ENCODE measurements around the gene RCBTB1. TPM values are rescaled to one million over a fixed set of nuclear protein-coding genes. Genes with fewer than 3 reads are reported as not detected.
A peak's percentile ranks its signal among the peaks of the same experiment; 100 is the strongest.
"Not testable (repeated sequence)": the region's sequence is repeated elsewhere in the genome, so short reads cannot be mapped to it uniquely, and the experiment has no call there.

RCBTB1 gene
- total and polyA plus RNA-seq, 10 of the 15 experiments (the other 5 are each of a cell fraction or from before 2014, with no cell fraction given): 5.1 to 13.5 (median 11.2) TPM

DNA sequence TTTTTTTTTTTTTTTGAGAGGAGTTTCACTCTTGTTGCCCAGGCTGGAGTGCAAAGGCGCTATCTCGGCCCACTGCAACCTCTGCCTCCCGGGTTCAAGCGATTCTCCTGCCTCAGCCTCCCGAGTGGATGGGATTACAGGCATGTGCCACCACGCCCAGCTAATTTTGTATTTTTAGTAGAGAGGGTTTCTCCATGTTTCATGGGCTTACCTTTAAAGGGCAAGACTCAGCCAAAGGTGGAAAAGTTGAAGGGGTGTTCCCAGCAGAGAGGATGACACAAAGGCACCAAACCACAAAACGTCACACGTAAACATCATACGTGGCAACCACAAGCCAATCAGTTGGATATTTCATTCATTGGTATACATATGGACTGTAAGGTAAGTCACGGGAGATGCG is 88.5 kb downstream of the RCBTB1 start:
- H3K9ac ChIP-seq (ENCODE audit: control insufficient read depth, insufficient read depth, low read length); BruUV-seq (replicated peaks); ATAC-seq; DNase-seq (ENCODE audit: low read depth, low spot score); H2AFZ ChIP-seq (ENCODE audit: control insufficient read depth, low read depth, low read length); H3K4me1 ChIP-seq (ENCODE audit: control insufficient read depth, insufficient read depth, low read length); H4K20me1 ChIP-seq (ENCODE audit: control insufficient read depth, insufficient read depth); H3K9me3 ChIP-seq (replicated peaks; ENCODE audit: control insufficient read depth, insufficient read depth, low read length); in situ Hi-C loops (cut with MboI); H3K36me3 ChIP-seq (ENCODE audit: control insufficient read depth in 2 of 2, insufficient read depth in 2 of 2, low read length in 1 of 2); H3K27me3 ChIP-seq (replicated peaks in 1 of 2; ENCODE audit: control insufficient read depth in 2 of 2, insufficient read depth in 2 of 2, low read length in 1 of 2); FAIRE-seq: not testable (repeated sequence)
- CTCF ChIA-PET: interaction anchor here (0.9 to 2.0 kb wide), 3 partner anchors 10 to 65 kb away, joined by 3 to 13 read pairs (median 10); partner anchors contain the start of genes CAB39L and SETDB2
- SMC1A ChIA-PET (ENCODE audit: uncharacterized antibody, unreplicated experiment): interaction anchor here (1.8 kb wide), 2 partner anchors 10 to 51 kb away, joined by 9 to 13 read pairs; partner anchors contain the start of genes CAB39L and SETDB2
- peak overlapping the region; percentile 94 for H3K27ac ChIP-seq (ENCODE audit: control insufficient read depth, insufficient read depth)
- H3K79me2 ChIP-seq (ENCODE audit: control insufficient read depth, insufficient read depth, low read length): peaks cover 10% of the 10 kb centered on the region
- peak overlapping the region; percentile 91 for H3K4me2 ChIP-seq (ENCODE audit: control insufficient read depth, insufficient read depth)
- intact Hi-C loops (cut with micrococcal nuclease; ENCODE audit: unreplicated experiment): loop anchor here (2.0 to 10.0 kb wide), 2 partner anchors 110 to 192 kb away; no protein-coding TSS in a partner anchor
- POLR2A ChIA-PET: interaction anchor here (0.7 to 5.8 kb wide), 5 partner anchors 8 to 586 kb away, joined by 3 to 48 read pairs (median 4); partner anchors contain the start of genes CAB39L and SETDB2
- 94% methylated on average over 9 of the region's 11 CpGs for WGBS (ENCODE audit: insufficient coverage, insufficient replicate concordance, low lambda C conversion rate, missing lambda C conversion rate)
- H3K4me3 ChIP-seq: peak overlapping the region; percentile 78
- RAD21 ChIA-PET (ENCODE audit: unreplicated experiment): interaction anchor here (0.7 to 3.9 kb wide), 2 partner anchors 53 to 110 kb away, joined by 3 to 22 read pairs; partner anchors contain the start of genes CAB39L and SETDB2
- TF ChIP-seq CREM (IDR thresholded peaks at IDR 0.05; ENCODE audit: low read depth): peak; percentile 30; the same call in 1 of the 2 replicates
- peak; percentile 78 for TF ChIP-seq CREB1 (IDR thresholded peaks at IDR 0.05; ENCODE audit: low read depth)
- TF ChIP-seq ATF7 (IDR thresholded peaks at IDR 0.05; ENCODE audit: low read depth): peak; percentile 74
- TF ChIP-seq FOXK2 (IDR thresholded peaks at IDR 0.05): peak; percentile 74; the same call in 1 of the 2 replicates
- peak in 1 of 2 experiments; percentile 21; a peak in 1 of 4 replicates for TF ChIP-seq BHLHE40 (IDR thresholded peaks at IDR 0.05; ENCODE audit: borderline replicate concordance in 1 of 2, low read depth in 2 of 2, low read length in 1 of 2)
- peak; percentile 86 for TF ChIP-seq RUNX3 (IDR thresholded peaks at IDR 0.05; ENCODE audit: low read length)

Data from GM12878 (cell line).